OCI-LY7 (cell line): ENCODE measurements around the gene DNALI1. TPM values are rescaled to one million over a fixed set of nuclear protein-coding genes. Genes with fewer than 3 reads are reported as not detected.

ENCODE experiments used
- BruUV-seq: library from RNA; stranded (reverse); fragments of 400-500 nt; replicated peaks from 2 replicates; lab custom pipeline; 2021; lab: Mats Ljungman, UMichigan
- CTCF ChIA-PET: fragments of 300-600 bp; sonication (Branson Sonifier 250); formaldehyde crosslinking; loops from one replicate; lab custom pipeline; 2022; ENCODE audit warnings: antibody characterized with exemption; ENCODE audit not compliant: unreplicated experiment; lab: Charles Lee
- POLR2A ChIA-PET: fragments of 300-600 bp; sonication (Branson Sonifier 250); formaldehyde crosslinking; loops from one replicate; lab custom pipeline; 2022; ENCODE audit warnings: antibody characterized with exemption; lab: Charles Lee
- DNase-seq: peaks from one replicate; pipeline ENCODE4 v3.0.0-alpha.2; 2015; ENCODE audit warnings: low spot score
- H2AFZ ChIP-seq: fragments of 200-600 bp; sonication (generic), shearing (Covaris generic); 2 replicates; pipeline ENCODE4 v1.6.1; 2014; ENCODE audit warnings: mild to moderate bottlenecking, antibody characterized with exemption, low read length, moderate library complexity
- H3K27ac ChIP-seq: fragments of 200-600 bp; sonication (generic); 2 replicates; pipeline ENCODE4 v1.5.1; 2014; ENCODE audit warnings: mixed run types, low read depth, mild to moderate bottlenecking, moderate library complexity, low read length, inconsistent platforms; ENCODE audit not compliant: poor library complexity, severe bottlenecking
- H3K36me3 ChIP-seq: fragments of 200-600 bp; sonication (generic); 2 replicates; pipeline ENCODE4 v1.6.1; 2014; ENCODE audit warnings: mild to moderate bottlenecking, antibody characterized with exemption, low read length, moderate library complexity, mixed read lengths; ENCODE audit not compliant: insufficient read depth
- H3K4me1 ChIP-seq: fragments of 200-600 bp; sonication (generic); 2 replicates; pipeline ENCODE4 v1.5.1; 2014; ENCODE audit warnings: mild to moderate bottlenecking, low read length; ENCODE audit not compliant: insufficient read depth, poor library complexity, severe bottlenecking
- H3K4me2 ChIP-seq: fragments of 200-600 bp; sonication (generic); 2 replicates; pipeline ENCODE4 v1.6.1; 2014; ENCODE audit warnings: mild to moderate bottlenecking, low read length
- H3K4me3 ChIP-seq: fragments of 200-600 bp; sonication (generic); 2 replicates; pipeline ENCODE4 v1.5.1; 2014; ENCODE audit warnings: mild to moderate bottlenecking, low read depth, low read length; ENCODE audit not compliant: poor library complexity, severe bottlenecking
- H3K79me2 ChIP-seq: fragments of 200-600 bp; sonication (generic); 2 replicates; pipeline ENCODE4 v1.6.1; 2016; ENCODE audit warnings: low read depth, mild to moderate bottlenecking, low read length, moderate library complexity, mixed read lengths; ENCODE audit not compliant: insufficient read depth
- H3K9me2 ChIP-seq: fragments of 200-600 bp; sonication (generic); 2 replicates; pipeline ENCODE4 v1.6.1; 2016; ENCODE audit warnings: mild to moderate bottlenecking, low read length, mixed read lengths; ENCODE audit not compliant: insufficient read depth
- H3K9me3 ChIP-seq: fragments of 200-600 bp; sonication (generic); 2 replicates; pipeline ENCODE4 v1.6.1; 2014; ENCODE audit warnings: mild to moderate bottlenecking, mixed run types, low read length, mixed read lengths
- H4K20me1 ChIP-seq: fragments of 200-600 bp; sonication (generic); 2 replicates; pipeline ENCODE4 v1.6.1; 2014; ENCODE audit warnings: mild to moderate bottlenecking, antibody characterized with exemption, low read length, moderate library complexity, mixed read lengths; ENCODE audit not compliant: insufficient read depth
- CTCF ChIP-seq: fragments of 200-600 bp; sonication (generic); conservative IDR thresholded peaks from 2 replicates; pipeline ENCODE4 v1.5.1; 2014; ENCODE audit warnings: mild to moderate bottlenecking, antibody characterized with exemption, low read length, moderate library complexity, mixed read lengths
- EZH2phosphoT487 ChIP-seq: fragments of 200-600 bp; sonication (generic); IDR thresholded peaks from 2 replicates; pipeline ENCODE4 v1.6.1; 2018; ENCODE audit warnings: low read depth, borderline replicate concordance, mild to moderate bottlenecking, mixed run types, antibody characterized with exemption, low read length, moderate library complexity, mixed read lengths
- intact Hi-C: fragments of 100-400 bp; cut with micrococcal nuclease; formaldehyde crosslinking; loops from one replicate; pipeline ENCODE4 v1.10.0; 2022; ENCODE audit not compliant: unreplicated experiment
- total RNA-seq, 2 experiments: library from RNA; depleted of rRNA in 1 of 2; stranded (reverse); fragments of >200 nt in 1 of 2; shearing (Covaris generic) in 1 of 2; gene quantifications; 2 replicates each; pipeline ENCODE4 v1.2.3, GENCODE V29; 2014 to 2022

The DNALI1 gene
- total RNA-seq, 2 experiments from 2014 or later = not detected

- POLR2A ChIA-PET = interaction anchor here (0.6 kb wide), 1 partner anchor 79 kb away, joined by 3 read pairs; no protein-coding TSS in a partner anchor
- Histone ChIP-seq H3K4me1 (peaks cover 12% of the 10 kb centered on the region), H3K9me2 (no peaks in the 10 kb centered on the region), H2AFZ (no peak overlapping the region), H3K4me2 (no peak overlapping the region), H3K79me2 (peaks cover 16% of the 10 kb centered on the region), H3K36me3 (peaks cover 61% of the 10 kb centered on the region), H3K4me3 (no peak overlapping the region), H3K9me3 (peaks cover under 1% of the 10 kb centered on the region; the same call in 1 of the 2 replicates), H4K20me1 (peaks cover 9% of the 10 kb centered on the region), H3K27ac (no peak overlapping the region)
- no peak for DNase-seq
- TF ChIP-seq EZH2phosphoT487 (no peak), CTCF (no peak)
- no TSS peak for BruUV-seq
- CTCF ChIA-PET = no interaction called here
- intact Hi-C loops = no loop called here
These were observed 7.4 kb upstream of the DNALI1 start for GRCh38 chr1:37549341-37549740.

- H3K9me3 ChIP-seq = peaks cover 12% of the 10 kb centered on the region
- BruUV-seq = no TSS peak
- peaks cover 16% of the 10 kb centered on the region for H3K79me2 ChIP-seq
- DNase-seq = no peak
- peaks cover 9% of the 10 kb centered on the region for H4K20me1 ChIP-seq
- H3K4me3 ChIP-seq = peak overlapping the region; percentile 91
- H3K36me3 ChIP-seq = peaks cover 28% of the 10 kb centered on the region
- peak overlapping the region; percentile 84 for H3K4me2 ChIP-seq
- no peak for TF ChIP-seq CTCF
- TF ChIP-seq EZH2phosphoT487 = no peak
- H3K4me1 ChIP-seq = peaks cover 12% of the 10 kb centered on the region
- POLR2A ChIA-PET = interaction anchor here (0.8 kb wide), 1 partner anchor 12 kb away, joined by 4 read pairs; no protein-coding TSS in a partner anchor
- no peaks in the 10 kb centered on the region for H3K9me2 ChIP-seq
- intact Hi-C loops = no loop called here
- peak overlapping the region; percentile 77; the same call in 1 of the 2 replicates for H2AFZ ChIP-seq
- CTCF ChIA-PET = no interaction called here
- peak overlapping the region; percentile 42 for H3K27ac ChIP-seq
These were observed 3.2 kb upstream of the DNALI1 start for GRCh38 chr1:37553598-37553926.
